Fibroblast of pulmonary artery (primary cell): ENCODE data around the gene KIF26B.

Experiments used
- DNase-seq: peaks from one replicate; pipeline ENCODE4 v3.0.0-alpha.2; 2010; ENCODE audit warnings: low read depth
- H3K4me3 ChIP-seq: replicated peaks from 2 replicates; pipeline ENCODE4 v1.5.1; 2011; ENCODE audit warnings: low read depth, mild to moderate bottlenecking, control low read depth, low read length, moderate library complexity
- TF ChIP-seq, protein P1 (sequence below): IDR thresholded peaks from 2 replicates; pipeline ENCODE4 v1.5.1; 2011; ENCODE audit warnings: mild to moderate bottlenecking, control low read depth, low read length, inconsistent platforms; ENCODE audit errors: missing control alignments

Gene KIF26B

GRCh38 chr1:245285168-245285567 lies 130.4 kb downstream of the KIF26B start:
- no peak for DNase-seq

DNA sequence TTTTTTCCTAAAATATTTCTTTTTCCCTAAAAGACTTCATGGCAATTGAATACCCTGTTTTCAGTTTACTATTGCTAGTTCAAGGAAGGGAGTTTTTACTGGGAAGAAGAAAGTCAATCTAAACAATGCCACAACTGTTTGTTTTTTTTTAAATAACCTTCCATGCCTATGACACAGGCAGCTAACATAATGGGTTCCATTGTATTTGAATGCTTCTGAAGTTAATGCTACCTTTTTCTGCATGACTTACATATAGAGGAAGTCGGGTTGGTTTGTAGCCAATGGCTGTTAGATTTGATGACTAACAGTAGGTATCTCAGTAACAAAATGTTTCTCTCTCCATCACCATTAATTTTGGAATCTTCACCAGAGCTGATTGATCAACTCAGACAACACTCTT lies 134.0 kb downstream of the KIF26B start:
- no peak for DNase-seq
- no peak overlapping the region for H3K4me3 ChIP-seq
- TF ChIP-seq, protein P1, sequence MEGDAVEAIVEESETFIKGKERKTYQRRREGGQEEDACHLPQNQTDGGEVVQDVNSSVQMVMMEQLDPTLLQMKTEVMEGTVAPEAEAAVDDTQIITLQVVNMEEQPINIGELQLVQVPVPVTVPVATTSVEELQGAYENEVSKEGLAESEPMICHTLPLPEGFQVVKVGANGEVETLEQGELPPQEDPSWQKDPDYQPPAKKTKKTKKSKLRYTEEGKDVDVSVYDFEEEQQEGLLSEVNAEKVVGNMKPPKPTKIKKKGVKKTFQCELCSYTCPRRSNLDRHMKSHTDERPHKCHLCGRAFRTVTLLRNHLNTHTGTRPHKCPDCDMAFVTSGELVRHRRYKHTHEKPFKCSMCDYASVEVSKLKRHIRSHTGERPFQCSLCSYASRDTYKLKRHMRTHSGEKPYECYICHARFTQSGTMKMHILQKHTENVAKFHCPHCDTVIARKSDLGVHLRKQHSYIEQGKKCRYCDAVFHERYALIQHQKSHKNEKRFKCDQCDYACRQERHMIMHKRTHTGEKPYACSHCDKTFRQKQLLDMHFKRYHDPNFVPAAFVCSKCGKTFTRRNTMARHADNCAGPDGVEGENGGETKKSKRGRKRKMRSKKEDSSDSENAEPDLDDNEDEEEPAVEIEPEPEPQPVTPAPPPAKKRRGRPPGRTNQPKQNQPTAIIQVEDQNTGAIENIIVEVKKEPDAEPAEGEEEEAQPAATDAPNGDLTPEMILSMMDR, result no peak

More at GRCh38 chr1:245285168-245285567, 130.4 kb downstream of the KIF26B start:
- TF ChIP-seq, protein P1, result no peak
- H3K4me3 ChIP-seq, result no peak overlapping the region

- TF ChIP-seq, protein P1, result no peak
- DNase-seq, result peak; percentile 30
- H3K4me3 ChIP-seq, result no peak overlapping the region
Measured at GRCh38 chr1:245290836-245291235, 136.1 kb downstream of the KIF26B start.

DNA sequence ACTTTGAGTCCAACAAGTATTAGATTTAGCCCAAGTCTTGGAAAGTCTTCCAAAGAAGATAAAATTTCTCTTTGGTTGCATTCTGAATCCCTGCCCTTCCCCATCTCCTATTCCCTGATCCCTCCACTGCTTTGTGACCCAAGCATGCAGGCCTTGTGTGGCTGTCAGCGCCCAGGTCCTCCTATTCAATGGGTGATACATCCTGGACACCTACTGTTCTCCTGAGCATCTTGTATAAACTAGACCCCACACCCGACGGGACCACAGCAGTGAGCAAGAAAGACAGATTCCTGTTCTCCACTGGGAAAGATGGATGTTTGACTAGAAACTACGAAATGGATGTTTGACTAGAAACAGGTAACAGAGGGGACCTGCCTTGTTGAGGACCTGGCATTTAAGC lies 136.6 kb downstream of the KIF26B start:
- TF ChIP-seq, protein P1, result no peak
- no peak for DNase-seq
- no peak overlapping the region for H3K4me3 ChIP-seq

GRCh38 chr1:245292141-245292540 lies 137.4 kb downstream of the KIF26B start:
- H3K4me3 ChIP-seq, result no peak overlapping the region
- DNase-seq, result no peak
- TF ChIP-seq, protein P1, result no peak

DNA sequence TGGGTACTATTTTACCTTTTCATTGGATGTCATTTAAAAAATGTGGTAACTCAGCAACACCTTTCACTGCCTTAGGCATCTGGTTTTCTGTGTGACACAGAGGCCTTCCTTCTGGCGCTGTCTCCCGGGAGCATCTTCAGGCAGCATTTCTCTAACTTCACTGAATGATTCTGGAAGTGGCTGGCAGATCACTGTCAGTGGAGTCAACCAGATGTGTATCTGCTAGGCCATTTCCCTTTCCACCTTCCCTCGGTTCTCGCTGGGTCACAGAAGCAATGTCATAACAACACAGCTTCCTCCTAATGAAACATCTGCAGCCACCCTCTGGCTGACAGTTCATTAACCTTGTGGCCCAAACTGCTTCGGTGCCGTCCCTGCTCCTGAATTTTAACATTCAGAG lies 137.8 kb downstream of the KIF26B start:
- TF ChIP-seq, protein P1, result no peak
- no peak for DNase-seq
- no peak overlapping the region for H3K4me3 ChIP-seq

- TF ChIP-seq, protein P1, result no peak
- DNase-seq, result no peak
- H3K4me3 ChIP-seq, result no peak overlapping the region
Measured at GRCh38 chr1:245294020-245294419, 139.2 kb downstream of the KIF26B start.
